Smooth muscle cell (in vitro differentiated cells): ENCODE results near the gene SLC51B. TPM values are rescaled to one million over a fixed set of nuclear protein-coding genes. Genes with fewer than 3 reads are reported as not detected.

Experiments
- DNase-seq: peaks from one replicate; lab custom pipeline; 2025; ENCODE audit not compliant: unreplicated experiment; lab: John Stamatoyannopoulos, UW
- H2AFZ ChIP-seq: fragments of 200-600 bp; sonication (generic); 2 replicates; pipeline ENCODE4 v1.6.0; 2016; ENCODE audit warnings: antibody characterized with exemption, low read depth, mild to moderate bottlenecking
- H3F3A ChIP-seq: fragments of 200-600 bp; sonication (generic); 2 replicates; pipeline ENCODE4 v1.6.0; 2017; ENCODE audit warnings: antibody characterized with exemption, low read depth
- H3K27ac ChIP-seq: fragments of 200-600 bp; sonication (generic); 2 replicates; pipeline ENCODE4 v1.5.1; 2016; ENCODE audit warnings: low read depth, mild to moderate bottlenecking
- H3K27me3 ChIP-seq: fragments of 200-600 bp; sonication (generic); 2 replicates; pipeline ENCODE4 v1.6.1; 2016; ENCODE audit warnings: low read depth, mild to moderate bottlenecking
- H3K36me3 ChIP-seq: fragments of 200-600 bp; sonication (generic); 2 replicates; pipeline ENCODE4 v1.5.1; 2016; ENCODE audit warnings: low read depth
- H3K4me1 ChIP-seq: fragments of 200-600 bp; sonication (generic); 2 replicates; pipeline ENCODE4 v1.5.1; 2016; ENCODE audit warnings: low read depth
- H3K4me2 ChIP-seq: fragments of 200-600 bp; sonication (generic); 2 replicates; pipeline ENCODE4 v1.6.0; 2016; ENCODE audit warnings: mild to moderate bottlenecking
- H3K4me3 ChIP-seq: fragments of 200-600 bp; sonication (generic); 2 replicates; pipeline ENCODE4 v1.5.1; 2016; ENCODE audit warnings: mild to moderate bottlenecking
- H3K79me2 ChIP-seq: fragments of 200-600 bp; sonication (generic); 2 replicates; pipeline ENCODE4 v1.6.0; 2016; ENCODE audit warnings: low read depth, mild to moderate bottlenecking
- H3K9ac ChIP-seq: fragments of 200-600 bp; sonication (generic); 2 replicates; pipeline ENCODE4 v1.6.0; 2016; ENCODE audit warnings: low read depth
- H3K9me3 ChIP-seq: fragments of 200-600 bp; sonication (generic); replicated peaks from 2 replicates; pipeline ENCODE4 v1.5.1; 2016; ENCODE audit warnings: low read depth
- H4K20me1 ChIP-seq: fragments of 200-600 bp; sonication (generic); 2 replicates; pipeline ENCODE4 v1.6.0; 2016; ENCODE audit warnings: low read depth
- CTCF ChIP-seq: fragments of 200-600 bp; sonication (generic); IDR thresholded peaks from 2 replicates; pipeline ENCODE4 v1.5.1; 2017; ENCODE audit warnings: borderline replicate concordance, mild to moderate bottlenecking, antibody characterized with exemption; ENCODE audit not compliant: insufficient read depth, poor library complexity, severe bottlenecking
- WGBS: methylation state at CpG from one replicate; pipeline ENCODE4 v1.1.7; 2016; ENCODE audit warnings: low lambda C conversion rate; 5-methylcytosine and 5-hydroxymethylcytosine counted together
- polyA plus RNA-seq: library from polyadenylated mRNA; unstranded; fragments of >200 nt; fragmentation: Nextera tagmentation; extraction: Ambion mirVana; gene quantifications from 2 replicates; pipeline ENCODE4 v1.2.1, GENCODE V29; 2016
- total RNA-seq: library from RNA; depleted of rRNA; stranded (reverse); fragments of >200 nt; gene quantifications from 2 replicates; pipeline ENCODE4 v1.2.3, GENCODE V29; 2014

SLC51B gene
- total and polyA plus RNA-seq, 2 experiments from 2014 or later: not detected

GRCh38 chr15:65066635-65067316 lies 21.6 kb downstream of the SLC51B start:
- 3% methylated on average over 8 of the region's 9 CpGs for WGBS
- Histone ChIP-seq H2AFZ (no peak overlapping the region), H3K27ac (peak overlapping the region; percentile 34), H4K20me1 (peaks cover 4% of the 10 kb centered on the region), H3K4me2 (peak overlapping the region; percentile 83), H3K27me3 (no peaks in the 10 kb centered on the region), H3K79me2 (peaks cover 4% of the 10 kb centered on the region), H3K9ac (no peak overlapping the region), H3K36me3 (no peaks in the 10 kb centered on the region), H3K4me1 (peaks cover 27% of the 10 kb centered on the region), H3F3A (peaks cover 9% of the 10 kb centered on the region), H3K4me3 (peak overlapping the region; percentile 45), H3K9me3 (no peaks in the 10 kb centered on the region)
- TF ChIP-seq CTCF: no peak
- no peak for DNase-seq

GRCh38 chr15:65067317-65067644 lies 22.1 kb downstream of the SLC51B start:
- peak overlapping the region; percentile 34 for H3K27ac ChIP-seq
- H3F3A ChIP-seq: peaks cover 9% of the 10 kb centered on the region
- H3K4me3 ChIP-seq: peak overlapping the region; percentile 45
- H3K9ac ChIP-seq: no peak overlapping the region
- H2AFZ ChIP-seq: no peak overlapping the region
- H3K4me1 ChIP-seq: peaks cover 27% of the 10 kb centered on the region
- H4K20me1 ChIP-seq: peaks cover 4% of the 10 kb centered on the region
- 7% methylated on average over 8 of the region's 8 CpGs for WGBS
- H3K79me2 ChIP-seq: peaks cover 4% of the 10 kb centered on the region
- no peaks in the 10 kb centered on the region for H3K36me3 ChIP-seq
- peak overlapping the region; percentile 83 for H3K4me2 ChIP-seq
- TF ChIP-seq CTCF: no peak
- no peaks in the 10 kb centered on the region for H3K27me3 ChIP-seq
- H3K9me3 ChIP-seq: no peaks in the 10 kb centered on the region
- no peak for DNase-seq

GRCh38 chr15:65067645-65068402 lies 22.6 kb downstream of the SLC51B start, which contains the start of gene RASL12:
TSS of gene RASL12 (minus strand) at chr15:65067991. CDS start at chr15:65067835, 156 bp downstream.
- H3K4me1 ChIP-seq: peaks cover 27% of the 10 kb centered on the region
- peaks cover 4% of the 10 kb centered on the region for H4K20me1 ChIP-seq
- no peaks in the 10 kb centered on the region for H3K9me3 ChIP-seq
- no peak for DNase-seq
- H3K79me2 ChIP-seq: peaks cover 4% of the 10 kb centered on the region
- H3K4me2 ChIP-seq: peak within 1 kb of the TSS; percentile 83
- no peak for TF ChIP-seq CTCF
- H3K9ac ChIP-seq: no peak within 1 kb of the TSS
- H2AFZ ChIP-seq: no peak within 1 kb of the TSS
- H3F3A ChIP-seq: peaks cover 9% of the 10 kb centered on the region
- H3K36me3 ChIP-seq: no peaks in the 10 kb centered on the region
- peak within 1 kb of the TSS; percentile 71 for H3K27ac ChIP-seq
- H3K27me3 ChIP-seq: no peaks in the 10 kb centered on the region
- WGBS: 6% methylated on average over 57 of the region's 66 CpGs
- H3K4me3 ChIP-seq: peak within 1 kb of the TSS; percentile 45

GRCh38 chr15:65068403-65068788 lies 23.2 kb downstream of the SLC51B start:
- no peaks in the 10 kb centered on the region for H3K27me3 ChIP-seq
- no peak overlapping the region for H3K9ac ChIP-seq
- 83% methylated on average over 3 of the region's 3 CpGs for WGBS
- H3K36me3 ChIP-seq: no peaks in the 10 kb centered on the region
- H3K4me1 ChIP-seq: peaks cover 27% of the 10 kb centered on the region
- no peak for DNase-seq
- peaks cover 9% of the 10 kb centered on the region for H3F3A ChIP-seq
- peak overlapping the region; percentile 46 for H3K4me2 ChIP-seq
- peak overlapping the region; percentile 71 for H3K27ac ChIP-seq
- TF ChIP-seq CTCF: no peak
- peaks cover 4% of the 10 kb centered on the region for H3K79me2 ChIP-seq
- H2AFZ ChIP-seq: no peak overlapping the region
- H4K20me1 ChIP-seq: peaks cover 4% of the 10 kb centered on the region
- H3K4me3 ChIP-seq: peak overlapping the region; percentile 45
- no peaks in the 10 kb centered on the region for H3K9me3 ChIP-seq
